GM19324 (cell line): ENCODE results near the gene HIVEP1.

Experiments
- ATAC-seq: cut with Tn5 transposase; IDR thresholded peaks from one replicate; pipeline ENCODE4 v1.9.1; 2021; ENCODE audit warnings: mild to moderate bottlenecking, moderate library complexity; ENCODE audit not compliant: unreplicated experiment, low FRiP score

HIVEP1 gene

DNA sequence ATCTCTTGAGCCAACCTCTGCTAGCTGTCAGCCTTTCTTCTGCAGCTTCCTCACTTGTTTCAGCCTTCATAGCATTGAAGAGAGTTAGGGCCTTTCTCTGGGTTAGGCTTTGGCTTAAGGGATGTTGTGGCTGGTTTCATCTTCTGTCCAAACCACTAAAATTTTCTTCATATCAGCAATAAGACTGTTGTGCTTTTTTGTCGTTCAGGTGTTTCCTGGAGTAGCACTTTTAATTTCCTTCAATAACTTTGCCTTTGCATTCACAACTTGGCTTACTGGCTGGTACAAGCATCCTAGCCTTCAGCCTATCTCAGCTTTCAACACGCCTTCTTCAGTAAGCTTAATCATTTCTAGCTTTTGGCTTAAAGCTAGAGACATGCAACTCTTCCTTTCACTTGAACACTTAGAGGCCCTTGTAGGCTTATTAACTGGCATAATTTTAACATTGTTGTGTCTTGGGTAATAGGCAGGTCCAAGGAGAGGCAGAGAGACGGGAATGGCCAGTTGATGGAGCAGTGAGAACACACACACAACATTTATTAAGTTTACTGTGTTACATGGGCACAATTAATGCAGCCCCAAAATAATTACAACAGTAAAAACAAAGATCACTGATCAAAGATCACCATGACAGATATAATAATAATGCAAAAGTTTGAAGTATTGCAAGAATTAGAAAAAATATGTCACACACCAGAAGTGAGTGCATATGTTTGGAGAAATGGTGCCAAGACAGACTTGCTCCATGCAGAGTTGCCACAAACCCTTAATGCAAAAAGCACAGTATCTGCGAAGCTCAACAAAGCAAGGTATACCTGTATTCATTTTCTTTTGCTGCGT, 98.6 kb downstream of the HIVEP1 start:
- no peak for ATAC-seq

DNA sequence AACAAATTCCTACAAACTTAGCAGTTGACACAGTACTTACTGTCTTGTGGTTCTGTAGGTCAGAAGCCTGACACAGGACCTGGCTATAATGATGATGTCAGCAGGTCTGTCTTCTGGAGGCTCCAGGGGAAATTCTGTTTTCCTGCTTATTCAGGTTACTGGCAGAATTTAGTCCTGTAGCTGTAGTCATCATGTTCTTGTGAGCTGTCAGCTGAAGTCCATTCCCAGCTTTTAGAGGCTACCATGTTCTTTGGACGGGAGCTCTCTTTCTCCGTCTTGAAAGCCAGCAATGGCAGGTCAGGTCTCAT, 99.2 kb downstream of the HIVEP1 start:
- ATAC-seq, result no peak

DNA sequence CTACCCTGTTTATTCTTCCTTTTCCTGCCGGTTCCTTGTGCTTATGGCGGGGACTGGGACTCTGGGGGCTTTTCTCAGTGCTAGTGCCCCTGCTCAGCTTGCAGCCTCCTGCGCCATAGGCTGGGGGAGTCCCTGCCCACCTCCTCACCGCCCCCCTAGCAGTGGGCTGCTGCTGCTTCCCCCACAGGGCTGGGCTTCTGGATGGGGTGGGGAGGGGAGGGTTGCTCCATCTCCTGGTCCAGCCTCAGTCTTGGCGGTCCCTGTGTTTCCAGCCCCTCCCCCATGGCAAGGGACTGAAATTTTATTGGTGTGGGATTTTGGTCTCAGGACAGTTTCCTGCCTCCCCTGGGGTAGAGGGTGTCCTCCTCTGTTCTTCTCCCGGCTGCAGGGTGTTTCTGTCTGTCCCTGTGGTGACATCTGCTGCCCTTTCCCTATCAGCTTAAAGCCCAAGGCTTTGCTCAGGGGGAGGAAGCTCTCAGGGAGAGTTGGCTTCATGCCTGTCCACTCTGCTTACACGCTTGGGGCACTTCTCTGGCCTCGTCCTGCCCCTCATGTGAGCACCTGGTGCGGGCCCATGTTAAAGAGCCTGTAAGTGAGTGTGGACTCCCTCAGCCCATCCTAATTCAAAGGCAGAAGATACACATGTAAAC, 100.6 kb downstream of the HIVEP1 start:
- no peak for ATAC-seq

DNA sequence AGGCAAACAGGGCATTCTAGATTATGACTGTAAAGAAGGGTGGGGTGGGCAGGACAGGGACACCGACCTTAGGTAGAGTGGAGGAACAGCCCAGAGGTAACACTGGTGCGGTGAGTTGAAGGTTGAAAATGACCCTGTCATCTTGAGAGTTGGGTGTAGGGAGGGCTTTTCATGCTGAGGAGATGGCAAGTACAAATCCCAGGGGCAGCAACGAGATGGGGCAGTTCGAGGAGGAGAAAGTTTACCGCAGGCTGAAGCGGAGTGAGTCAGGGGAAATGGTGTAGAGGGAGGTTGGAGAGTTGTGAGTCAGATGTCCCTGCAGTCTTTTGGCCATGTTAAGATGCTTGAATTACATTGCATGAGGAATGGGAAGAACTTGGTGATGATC, 101.1 kb downstream of the HIVEP1 start:
- ATAC-seq, result no peak

DNA sequence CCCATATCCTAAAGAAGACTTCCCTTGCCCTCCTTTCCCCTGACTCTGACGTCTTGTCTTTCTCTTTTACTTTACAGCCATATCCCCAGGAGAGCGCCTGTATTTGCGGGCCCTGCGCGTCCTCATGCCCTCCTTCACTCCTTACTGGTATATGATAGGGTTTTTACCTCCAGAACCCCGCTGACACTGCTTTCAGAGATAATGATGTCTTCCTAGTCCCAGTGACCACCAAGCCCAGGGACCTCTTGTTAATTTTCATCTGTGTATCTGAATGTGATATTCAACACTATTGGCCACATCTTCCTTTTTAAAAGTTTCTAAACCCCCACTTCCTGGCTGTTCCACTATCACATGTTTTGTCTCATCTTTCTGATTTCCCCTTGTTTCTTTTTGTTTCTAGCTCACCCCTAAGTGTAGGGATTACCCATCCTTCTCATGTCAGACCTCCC, 102.0 kb downstream of the HIVEP1 start:
- no peak for ATAC-seq

DNA sequence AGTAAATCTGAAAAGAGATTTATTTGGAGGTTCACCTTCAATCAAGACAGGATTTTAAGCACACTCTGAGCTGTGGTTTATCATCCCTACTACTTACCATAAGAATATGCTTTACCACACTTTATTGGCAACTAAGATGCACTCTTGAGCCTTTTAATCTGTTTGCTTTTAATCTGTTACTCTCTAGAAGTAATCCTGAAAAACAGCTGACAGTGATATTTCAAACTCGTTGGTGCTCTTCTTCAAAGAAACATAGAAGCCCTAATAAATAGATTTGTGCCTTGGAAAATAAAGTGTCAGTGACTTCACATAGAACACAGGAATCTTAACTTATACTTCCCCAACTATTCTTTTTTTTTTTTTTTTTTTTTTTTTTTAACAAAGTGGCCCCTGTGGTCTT, 102.9 kb downstream of the HIVEP1 start:
- ATAC-seq, result no peak

DNA sequence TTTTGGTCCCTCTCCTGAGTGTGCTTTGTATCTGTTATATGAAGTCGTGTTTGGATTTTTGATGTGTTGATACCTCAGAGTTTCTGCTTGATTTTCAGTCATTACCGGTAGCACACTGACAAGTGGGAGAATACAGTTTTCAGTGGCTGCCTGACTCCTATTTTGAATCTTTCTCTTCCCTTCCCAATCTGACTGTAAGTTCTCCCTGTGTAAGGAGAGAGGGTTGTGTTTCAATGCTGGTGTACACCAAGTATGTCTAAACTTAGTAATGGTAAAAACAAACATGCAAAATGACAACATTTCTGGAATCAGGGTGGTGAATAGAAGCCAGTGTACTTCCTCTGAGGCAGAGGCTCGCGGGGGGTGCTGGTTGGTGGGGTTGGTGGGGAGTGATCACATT, 103.4 kb downstream of the HIVEP1 start:
- no peak for ATAC-seq

DNA sequence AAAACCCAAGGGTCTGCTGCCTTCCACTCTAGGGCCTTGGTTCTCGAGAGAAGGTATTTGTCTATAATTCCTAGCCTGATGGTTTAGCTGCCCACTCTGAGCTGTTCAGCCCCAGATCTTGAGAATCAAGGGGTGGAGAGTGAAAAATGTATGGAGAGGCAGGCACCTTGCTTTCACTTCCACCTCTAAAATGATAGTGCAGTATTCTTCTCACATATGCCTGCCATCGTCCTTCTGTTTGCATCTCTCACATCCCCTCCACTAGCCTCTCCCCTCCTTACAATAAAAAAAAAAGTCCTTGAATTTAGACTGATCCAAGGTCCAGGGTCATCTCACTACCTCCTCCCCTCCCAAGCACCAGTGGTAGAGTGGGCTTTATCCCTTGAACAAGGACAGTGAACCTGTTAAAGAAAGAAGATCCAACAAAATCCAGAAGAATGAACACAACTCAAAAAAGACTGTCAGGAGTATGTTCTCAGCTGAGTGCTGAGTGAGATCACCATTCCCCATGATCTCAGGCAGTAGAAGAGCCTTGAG, 104.2 kb downstream of the HIVEP1 start:
- ATAC-seq, result no peak

DNA sequence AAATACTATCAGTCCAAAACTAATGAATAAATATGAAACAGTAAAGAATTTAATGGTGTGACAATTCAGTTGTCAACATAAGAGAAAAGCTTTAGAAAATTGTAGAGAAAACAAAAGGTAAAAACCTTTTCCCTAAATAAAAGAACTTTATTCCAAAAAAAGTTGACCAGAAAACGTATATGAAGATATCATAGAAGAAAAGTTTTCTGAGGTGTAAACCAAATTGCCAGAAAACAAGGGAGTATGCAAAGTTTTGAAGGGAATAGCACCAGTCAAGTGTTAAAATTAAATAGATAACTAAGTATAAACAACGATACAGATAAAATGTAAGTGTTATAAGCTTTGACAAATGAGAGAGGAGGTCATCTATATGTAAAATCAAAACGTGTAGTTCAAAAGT, 104.9 kb downstream of the HIVEP1 start:
- no peak for ATAC-seq

DNA sequence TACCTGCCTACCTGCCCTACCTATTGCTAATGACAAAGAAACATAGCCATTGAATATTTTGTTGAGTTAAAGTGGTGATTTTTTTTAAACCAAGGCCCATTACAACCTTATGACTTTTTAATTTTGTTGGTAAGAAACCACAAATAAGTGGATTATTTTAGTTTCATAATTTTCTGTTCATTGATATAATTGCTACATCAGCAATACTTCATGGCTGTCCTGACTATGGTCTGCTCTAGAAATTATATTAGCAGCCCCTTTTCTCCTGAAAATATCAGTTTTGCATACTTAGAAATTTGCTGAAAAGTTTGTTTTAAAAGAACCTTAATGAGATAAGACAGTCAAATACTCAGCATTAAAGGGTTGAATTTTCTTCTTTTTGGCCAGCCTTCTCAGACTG, 106.5 kb downstream of the HIVEP1 start:
- ATAC-seq, result no peak

DNA sequence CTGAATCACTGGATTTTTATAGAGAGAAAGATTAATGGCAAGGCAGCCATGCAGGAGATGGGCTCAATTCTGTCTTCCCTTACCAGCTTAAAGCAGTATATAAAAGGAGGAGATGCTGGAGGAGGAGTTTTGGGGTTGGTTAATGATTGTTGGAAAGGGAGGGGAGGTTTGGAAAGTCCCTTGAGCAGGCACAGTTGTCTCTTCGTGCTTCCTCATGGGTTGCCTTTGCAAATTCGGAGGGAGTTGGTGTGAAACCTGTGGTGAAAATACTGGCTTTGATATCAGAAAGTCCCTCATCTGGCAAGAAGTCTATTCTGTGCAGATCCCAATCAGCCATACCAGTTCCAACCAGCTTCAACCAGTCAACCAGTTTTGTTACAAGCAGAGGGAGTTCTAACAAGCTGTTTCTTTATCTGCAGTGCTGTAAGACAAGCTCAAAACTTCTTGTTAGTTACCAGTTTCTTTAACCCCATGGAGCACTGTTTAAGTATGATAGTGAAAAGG, 107.0 kb downstream of the HIVEP1 start:
- peak; percentile 62 for ATAC-seq

DNA sequence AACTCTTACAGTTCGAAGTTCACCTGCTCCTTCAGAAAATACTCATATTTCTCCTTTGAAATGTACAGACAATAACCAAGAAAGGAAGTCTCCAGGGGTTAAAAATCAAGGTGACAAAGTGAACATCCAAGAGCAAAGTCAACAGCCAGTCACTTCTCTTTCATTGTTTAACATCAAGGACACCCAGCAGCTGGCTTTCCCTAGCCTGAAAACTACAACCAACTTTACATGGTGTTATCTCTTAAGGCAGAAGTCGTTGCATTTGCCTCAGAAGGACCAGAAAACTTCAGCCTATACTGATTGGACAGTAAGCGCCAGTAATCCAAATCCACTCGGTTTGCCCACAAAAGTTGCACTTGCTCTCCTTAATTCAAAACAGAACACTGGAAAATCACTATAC, 113.3 kb downstream of the HIVEP1 start:
- ATAC-seq, result no peak

DNA sequence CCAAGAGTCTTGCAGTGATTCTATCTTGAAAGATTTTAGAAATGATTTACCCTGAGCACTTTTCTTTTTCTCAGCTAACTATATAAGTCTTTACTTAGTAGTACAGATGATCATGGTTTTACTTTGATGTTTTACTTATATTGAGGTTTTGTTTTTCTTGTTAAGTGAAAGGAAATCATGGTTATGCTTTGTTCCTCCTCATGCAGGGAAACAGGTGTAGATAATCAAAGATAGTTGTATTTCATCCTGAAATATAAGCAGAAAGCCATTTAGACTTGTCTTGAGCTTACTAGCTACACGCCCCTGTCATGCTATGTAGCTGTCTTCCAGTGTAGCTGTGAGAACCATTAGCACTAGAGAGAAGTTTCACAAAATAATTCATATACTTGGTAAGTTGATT, 113.9 kb downstream of the HIVEP1 start:
- no peak for ATAC-seq

DNA sequence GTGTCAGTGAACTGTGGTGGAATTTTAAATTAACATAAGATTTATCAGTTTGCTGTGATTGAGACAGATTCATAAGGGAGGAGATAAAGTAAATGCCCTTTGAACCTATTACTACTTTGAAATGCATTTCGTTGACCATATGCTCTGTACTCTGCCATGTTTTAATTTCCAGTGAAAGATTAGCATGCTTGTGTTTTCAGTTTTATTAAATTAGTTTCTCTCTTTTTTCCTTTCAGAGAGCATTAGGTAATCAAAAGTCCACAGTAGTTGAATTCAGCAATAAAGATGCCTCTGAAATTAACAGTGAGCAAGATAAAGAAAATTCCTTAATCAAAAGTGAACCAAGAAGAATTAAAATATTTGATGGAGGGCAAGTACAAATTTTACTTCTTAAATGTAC, 117.4 kb downstream of the HIVEP1 start:
- no peak for ATAC-seq

DNA sequence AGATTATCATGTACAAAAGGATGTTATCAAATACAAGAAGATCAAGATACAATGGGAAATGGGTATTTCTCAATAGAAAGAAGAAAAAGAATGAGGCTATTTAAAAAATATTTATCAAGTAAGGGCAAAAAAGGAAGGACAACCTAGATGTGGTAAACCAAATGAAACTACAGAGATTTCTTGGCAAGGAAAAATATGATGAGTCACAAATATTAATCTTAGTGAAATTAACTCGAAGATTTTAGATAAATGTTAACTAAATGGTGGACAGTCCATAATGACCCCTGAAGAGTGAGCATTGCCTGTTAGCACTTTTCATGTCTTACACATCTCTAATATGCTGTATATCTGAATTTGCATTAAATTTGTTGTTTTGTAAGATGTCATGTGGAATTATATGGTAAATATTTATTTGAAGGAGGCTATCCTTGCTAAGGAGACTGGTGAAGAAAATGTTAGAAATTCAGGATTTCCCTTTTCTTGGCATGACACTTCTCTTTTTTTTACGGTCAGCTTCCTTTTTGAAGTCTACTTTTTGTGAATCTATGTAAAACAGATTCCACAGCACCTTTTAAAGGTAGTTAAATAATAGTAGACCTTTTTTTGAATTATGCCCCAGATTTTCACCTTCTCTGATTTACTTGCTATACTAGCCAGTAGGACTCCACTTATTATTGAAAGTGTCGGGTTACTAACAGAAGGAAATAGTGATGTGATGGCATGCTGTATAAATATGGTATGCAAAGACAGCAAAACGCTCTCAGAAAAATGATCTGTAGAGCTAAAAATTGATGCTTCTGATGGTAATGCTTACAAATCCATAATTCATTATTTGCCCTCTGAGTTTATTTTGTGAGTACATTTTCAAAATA, 120.5 kb downstream of the HIVEP1 start:
- no peak for ATAC-seq

DNA sequence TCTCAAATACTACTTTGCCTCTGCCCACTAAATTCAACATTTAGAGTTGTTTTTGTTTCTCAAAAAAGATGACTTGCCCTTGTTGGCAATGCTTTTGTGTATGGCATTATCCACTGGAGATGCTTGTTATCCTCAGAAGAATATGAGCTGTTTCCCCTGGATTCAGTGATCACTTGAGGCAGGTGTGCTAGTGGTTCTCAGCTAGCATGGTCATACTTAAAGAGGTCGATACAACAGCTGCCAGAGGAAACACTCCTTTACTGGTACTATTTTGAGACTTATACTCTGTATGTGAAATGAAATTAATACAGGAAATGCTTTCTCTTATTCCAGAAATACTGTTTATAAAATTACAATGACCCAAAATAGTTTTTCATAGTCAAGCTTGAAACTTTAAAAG, 122.5 kb downstream of the HIVEP1 start:
- no peak for ATAC-seq

DNA sequence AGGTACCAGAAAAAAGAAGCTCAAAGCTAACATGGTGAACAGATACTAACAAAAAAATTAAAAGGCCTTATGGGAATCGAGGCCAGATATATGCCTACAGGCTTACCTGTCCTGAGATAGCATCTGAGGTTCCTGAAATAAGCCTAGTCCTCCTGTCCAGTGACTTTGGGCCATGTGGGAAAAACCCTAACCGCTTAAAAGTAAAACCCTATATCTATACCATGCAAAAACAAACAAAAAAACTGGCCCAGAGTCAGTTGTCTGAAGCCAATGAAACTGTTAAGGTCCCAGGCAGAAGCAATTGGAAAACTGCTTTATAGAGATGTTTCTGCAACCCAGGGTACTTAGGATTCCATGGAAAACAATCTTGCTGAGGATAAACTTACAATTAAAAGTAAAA, 122.9 kb downstream of the HIVEP1 start:
- ATAC-seq, result no peak

DNA sequence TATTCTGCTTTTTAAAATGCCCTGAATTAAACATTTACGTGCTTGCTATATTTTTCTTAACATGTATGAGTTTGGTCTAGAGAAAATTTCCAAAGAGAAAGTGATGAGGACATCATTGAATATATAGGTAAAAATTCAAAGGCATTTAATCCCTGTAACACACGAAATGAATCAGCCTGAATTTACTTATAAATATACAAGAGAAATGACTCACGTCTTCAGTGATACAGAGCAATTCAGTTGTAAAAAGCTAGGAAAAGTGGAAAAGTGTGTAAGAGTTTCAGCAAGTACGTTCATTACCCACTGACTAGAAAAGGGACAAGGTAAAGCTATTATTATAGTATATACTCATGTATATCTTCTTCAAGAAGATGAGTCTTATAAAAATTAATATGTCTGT, 124.8 kb downstream of the HIVEP1 start:
- ATAC-seq, result no peak

DNA sequence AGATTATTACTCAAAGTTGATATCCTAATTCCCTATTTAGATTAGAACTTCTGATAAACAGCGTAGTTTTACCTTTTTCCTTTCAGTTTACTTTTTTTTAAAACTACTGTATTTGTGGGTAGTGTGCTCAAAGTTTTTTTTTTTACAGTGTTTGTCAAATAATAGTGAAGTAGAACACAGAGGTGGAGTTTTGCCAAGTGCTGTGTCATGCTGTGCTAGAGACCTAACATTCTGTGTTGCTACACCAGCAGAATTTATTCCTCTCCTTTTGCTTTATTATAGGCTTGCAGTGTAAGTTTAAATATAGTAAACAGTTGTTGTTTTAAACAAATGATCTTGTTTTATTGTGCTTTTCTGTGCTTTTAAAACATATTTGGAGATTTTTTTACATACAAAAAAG, 125.4 kb downstream of the HIVEP1 start:
- no peak for ATAC-seq

DNA sequence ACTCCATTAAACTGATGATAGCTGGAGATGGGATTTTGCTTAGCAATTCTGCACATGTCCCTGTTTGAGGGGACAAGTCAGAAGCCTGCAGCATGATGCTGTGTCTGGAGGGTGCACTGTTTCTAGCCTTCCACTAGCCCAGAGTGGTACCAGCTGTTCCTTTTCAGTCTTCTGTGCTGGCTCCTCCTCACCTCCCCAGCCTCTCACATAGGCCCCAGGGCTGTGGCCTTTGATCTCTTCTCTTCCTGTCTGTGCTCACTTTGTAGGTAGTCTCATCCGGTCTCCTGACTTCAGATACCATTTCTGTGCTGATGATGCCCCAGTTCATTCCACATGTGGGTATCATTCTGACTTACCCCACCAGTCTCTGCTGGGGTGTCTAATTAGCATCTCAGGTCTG, 126.3 kb downstream of the HIVEP1 start:
- no peak for ATAC-seq

DNA sequence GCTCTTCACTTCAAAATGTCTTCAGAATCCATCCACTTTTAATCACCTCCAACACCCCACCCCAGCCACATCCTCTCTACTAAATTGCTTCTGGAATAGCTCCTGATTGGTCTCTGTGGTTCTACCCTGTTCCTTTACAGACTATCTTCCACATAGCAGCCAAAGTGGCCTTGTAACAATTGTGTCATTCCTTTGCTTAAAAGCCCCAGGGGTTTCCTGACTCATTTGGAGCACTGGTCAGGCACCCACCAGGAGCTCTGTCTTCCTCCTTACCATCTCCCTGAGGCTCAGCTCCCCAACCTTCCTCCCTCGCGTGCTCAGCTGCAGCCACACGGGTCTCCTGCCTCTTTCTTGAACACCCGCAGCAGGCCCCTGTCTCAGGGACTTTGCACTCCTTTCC, 126.8 kb downstream of the HIVEP1 start:
- no peak for ATAC-seq
